GM19324 (cell line): Measurements from ENCODE around the gene DCBLD2.
A peak's percentile ranks its signal among the peaks of the same experiment; 100 is the strongest.

Experiments used
- ATAC-seq: cut with Tn5 transposase; IDR thresholded peaks from one replicate; pipeline ENCODE4 v1.9.1; 2021; ENCODE audit warnings: mild to moderate bottlenecking, moderate library complexity; ENCODE audit not compliant: unreplicated experiment, low FRiP score

Gene DCBLD2, protein sequence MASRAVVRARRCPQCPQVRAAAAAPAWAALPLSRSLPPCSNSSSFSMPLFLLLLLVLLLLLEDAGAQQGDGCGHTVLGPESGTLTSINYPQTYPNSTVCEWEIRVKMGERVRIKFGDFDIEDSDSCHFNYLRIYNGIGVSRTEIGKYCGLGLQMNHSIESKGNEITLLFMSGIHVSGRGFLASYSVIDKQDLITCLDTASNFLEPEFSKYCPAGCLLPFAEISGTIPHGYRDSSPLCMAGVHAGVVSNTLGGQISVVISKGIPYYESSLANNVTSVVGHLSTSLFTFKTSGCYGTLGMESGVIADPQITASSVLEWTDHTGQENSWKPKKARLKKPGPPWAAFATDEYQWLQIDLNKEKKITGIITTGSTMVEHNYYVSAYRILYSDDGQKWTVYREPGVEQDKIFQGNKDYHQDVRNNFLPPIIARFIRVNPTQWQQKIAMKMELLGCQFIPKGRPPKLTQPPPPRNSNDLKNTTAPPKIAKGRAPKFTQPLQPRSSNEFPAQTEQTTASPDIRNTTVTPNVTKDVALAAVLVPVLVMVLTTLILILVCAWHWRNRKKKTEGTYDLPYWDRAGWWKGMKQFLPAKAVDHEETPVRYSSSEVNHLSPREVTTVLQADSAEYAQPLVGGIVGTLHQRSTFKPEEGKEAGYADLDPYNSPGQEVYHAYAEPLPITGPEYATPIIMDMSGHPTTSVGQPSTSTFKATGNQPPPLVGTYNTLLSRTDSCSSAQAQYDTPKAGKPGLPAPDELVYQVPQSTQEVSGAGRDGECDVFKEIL

GRCh38 chr3:98901392-98902350 lies at the start of gene DCBLD2:
TSS of gene DCBLD2 (minus strand) at chr3:98901695. CDS start at chr3:98901326, 369 bp downstream.
- ATAC-seq: peak; percentile 99

- ATAC-seq: no peak
Observed at GRCh38 chr3:98945666-98946065, 44.2 kb upstream of the DCBLD2 start.

DNA sequence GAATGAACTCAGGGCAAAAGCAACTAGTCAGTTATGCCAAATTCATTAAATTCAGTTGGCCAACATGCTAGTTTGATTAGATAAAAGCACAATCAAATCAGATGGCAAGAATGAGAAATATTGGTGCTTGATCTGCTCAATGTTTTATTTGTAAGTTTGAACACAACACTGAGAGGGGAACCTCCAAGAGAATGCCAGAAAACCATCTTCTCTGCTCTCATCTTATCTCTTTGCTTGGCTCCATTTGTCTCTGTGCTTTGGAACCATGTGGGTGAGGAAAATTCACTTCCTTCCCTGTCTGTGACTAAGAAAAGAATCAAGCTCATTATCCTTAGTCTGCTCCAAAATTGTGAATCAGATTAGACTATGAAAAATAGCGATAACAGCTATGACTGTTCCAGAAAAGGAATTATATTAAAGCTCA lies 43.6 kb upstream of the DCBLD2 start:
- ATAC-seq: no peak

- no peak for ATAC-seq
Observed at GRCh38 chr3:98930413-98930812, 28.9 kb upstream of the DCBLD2 start.

- ATAC-seq: no peak
Observed at GRCh38 chr3:98921957-98922356, 20.5 kb upstream of the DCBLD2 start.

GRCh38 chr3:98920166-98920565 lies 18.7 kb upstream of the DCBLD2 start:
- no peak for ATAC-seq

DNA sequence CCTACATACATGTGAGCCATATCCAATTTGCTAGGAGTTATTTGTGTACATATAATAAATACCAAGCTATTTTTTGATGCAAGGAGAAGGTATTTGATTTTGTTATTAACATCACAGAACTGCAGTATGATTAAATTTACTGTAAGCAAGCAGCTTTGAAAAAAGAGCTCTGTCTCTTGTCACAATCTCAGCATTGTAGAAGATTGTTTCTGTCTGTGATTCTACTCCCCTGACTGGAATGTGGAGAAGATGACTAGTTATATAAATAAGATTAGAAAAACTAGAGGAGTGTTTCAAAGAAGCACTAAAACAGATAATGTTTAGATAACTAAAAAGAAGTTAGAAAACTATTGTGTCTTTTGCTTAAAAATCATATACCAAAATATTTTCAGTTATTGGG lies 17.1 kb upstream of the DCBLD2 start:
- no peak for ATAC-seq

DNA sequence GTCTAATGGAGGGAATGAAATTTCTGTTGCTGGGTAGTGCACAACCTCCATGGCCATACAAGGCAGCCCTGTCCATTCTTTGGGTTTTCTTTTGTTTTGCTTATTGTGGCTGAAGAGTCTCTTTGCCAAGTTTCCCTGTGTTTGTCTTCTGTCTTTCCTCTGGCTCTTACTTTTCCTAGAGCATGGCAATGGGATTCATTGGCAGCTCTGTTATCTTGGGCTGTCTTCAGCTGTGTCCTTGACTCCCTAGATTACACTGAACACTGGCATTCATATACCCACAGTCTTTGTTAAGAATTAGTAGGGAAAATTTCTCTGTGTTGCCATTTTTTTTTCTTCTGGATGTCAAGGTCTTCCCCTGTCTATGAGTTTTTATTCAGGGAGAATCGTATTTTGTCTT lies 16.1 kb upstream of the DCBLD2 start:
- no peak for ATAC-seq

DNA sequence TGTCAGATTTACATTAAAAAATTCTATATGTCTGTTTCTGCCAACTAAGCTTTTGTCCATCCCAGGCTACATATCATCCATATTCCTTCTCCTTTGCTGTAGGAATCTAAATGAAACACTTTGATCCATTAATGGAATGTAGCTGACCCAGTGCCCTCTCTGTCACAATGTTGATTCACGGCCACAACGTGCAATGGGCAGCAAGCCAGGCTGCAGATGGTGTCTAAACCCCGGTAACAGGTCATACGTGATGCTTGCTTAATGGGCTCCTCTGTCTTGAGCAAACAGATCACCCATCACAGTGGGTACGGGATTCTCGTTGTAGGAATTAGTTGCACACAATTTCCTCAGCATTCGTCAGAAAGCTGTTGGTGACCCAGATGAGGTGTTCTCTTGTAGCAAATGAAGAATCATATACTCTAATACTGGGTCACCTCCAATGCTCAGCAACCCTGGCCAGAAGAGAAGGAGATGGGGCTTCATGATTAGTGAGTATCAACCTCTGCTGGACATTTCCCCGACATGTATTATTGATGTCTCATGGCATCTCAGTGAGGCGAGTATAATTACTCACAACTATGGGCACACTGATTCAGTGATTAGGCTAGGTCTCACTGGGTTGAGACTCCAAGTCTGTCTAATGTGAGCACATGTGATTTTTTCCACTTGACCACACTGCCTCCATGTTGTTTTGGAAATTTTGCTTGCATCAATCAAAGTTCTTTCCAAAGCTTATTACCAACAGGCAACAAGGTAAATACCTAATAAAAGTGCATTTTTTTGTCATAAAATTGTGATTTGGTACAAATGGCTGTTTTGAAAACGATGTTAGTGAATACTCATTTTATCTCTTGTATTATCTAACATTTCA lies 12.9 kb upstream of the DCBLD2 start:
- no peak for ATAC-seq

DNA sequence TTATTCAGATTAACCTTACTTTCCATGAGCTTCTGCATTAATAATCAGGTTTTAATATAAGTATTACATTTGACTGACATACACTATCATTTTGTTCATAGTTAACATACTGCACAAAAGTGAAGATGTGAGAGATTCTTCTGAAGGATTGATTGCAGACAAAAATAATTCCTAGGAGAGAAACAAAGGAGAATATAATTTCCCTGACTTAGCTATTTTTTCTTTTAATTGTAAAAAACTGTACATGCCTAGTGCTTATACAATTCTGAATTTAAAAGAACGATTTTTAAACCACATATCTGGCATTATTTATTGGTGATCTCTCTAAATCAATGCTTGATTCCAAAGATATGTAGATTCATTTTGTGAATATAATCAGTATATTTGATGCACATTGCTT lies 11.0 kb upstream of the DCBLD2 start:
- no peak for ATAC-seq

- no peak for ATAC-seq
Observed at GRCh38 chr3:98906230-98906629, 4.7 kb upstream of the DCBLD2 start.

GRCh38 chr3:98903705-98904481 lies 2.4 kb upstream of the DCBLD2 start:
- ATAC-seq: no peak

- no peak for ATAC-seq
Observed at GRCh38 chr3:98903099-98903498, 1.6 kb upstream of the DCBLD2 start.

GRCh38 chr3:98902351-98902740 lies 851 bp upstream of the DCBLD2 start:
- ATAC-seq: no peak

- ATAC-seq: peak; percentile 43
Observed at GRCh38 chr3:98901119-98901391, 440 bp downstream of the DCBLD2 start.

DNA sequence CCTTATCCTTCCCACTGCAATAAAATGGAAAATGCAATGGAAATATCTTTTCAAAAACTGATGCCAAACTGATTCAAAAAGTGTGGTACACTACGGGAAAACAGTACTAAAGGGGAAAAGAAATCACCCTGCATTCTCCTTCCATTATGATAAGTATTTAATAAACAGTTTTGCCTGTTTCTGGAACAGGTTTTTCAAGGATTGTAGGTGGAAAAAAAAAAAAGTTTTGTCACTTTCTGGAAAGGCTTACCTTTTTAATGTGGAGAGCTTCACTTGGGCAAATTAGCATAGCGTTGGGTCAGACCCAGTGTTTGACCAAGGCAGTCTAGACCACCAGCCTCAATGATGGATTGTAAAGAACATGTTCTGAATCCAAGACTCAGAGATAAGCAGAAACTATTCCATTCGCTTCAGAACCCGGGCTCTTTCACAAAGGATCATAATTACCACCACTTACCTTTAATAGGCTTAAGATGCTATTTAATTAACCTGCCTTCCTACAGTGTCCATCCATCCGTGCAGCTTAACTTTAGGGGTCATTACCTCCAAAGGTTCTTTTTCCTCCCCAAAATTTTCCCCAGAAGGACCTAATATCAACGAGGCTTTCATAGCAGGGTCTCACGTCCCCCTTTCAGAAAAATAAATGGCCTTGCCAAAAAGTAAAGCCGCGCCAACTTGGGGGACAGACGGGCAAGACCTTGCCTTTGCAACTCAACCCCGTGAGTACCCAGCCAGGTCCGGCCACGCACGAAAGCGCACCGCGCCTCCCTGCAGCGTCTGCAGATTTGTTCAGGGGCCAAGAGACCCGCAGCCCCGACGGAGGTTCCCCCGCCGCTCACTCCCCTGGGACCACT lies 1.0 kb downstream of the DCBLD2 start:
- no peak for ATAC-seq

DNA sequence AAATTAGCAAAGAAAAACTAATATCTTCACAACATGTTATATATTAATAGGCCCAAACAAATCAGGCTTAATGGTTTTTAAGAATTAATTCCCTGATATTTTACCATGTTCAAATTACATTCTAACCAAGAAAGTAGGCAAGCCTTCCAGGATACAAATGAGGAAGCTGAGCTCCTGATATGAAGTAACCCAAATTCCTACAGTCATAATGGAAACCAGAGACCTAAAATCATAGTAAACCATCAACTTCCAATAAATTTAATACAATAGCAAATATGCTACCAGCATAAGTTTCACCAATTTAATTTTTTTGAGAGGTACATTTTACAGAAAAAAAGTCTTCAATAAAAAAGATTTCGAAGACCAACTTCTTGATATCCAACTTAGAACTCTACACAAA lies 3.8 kb downstream of the DCBLD2 start:
- no peak for ATAC-seq
